B cell (primary cell): ENCODE data around the gene CMAS. TPM values are rescaled to one million over a fixed set of nuclear protein-coding genes. Genes with fewer than 3 reads are reported as not detected.
"Not testable (repeated sequence)": the region's sequence is repeated elsewhere in the genome, so short reads cannot be mapped to it uniquely, and the experiment has no call there.

Experiments
- ATAC-seq: fragments of 200-7000 bp; cut with Tn5 transposase; one replicate; pipeline ENCODE4 v1.10.0; 2021; ENCODE audit warnings: low read depth, mild to moderate bottlenecking, moderate number of reproducible peaks, moderate library complexity
- CTCF ChIA-PET: fragments of 350-600 bp; sonication (Branson Sonifier 250); formaldehyde crosslinking; loops from one replicate; lab custom pipeline; 2021; ENCODE audit warnings: antibody characterized with exemption, inconsistent platforms; lab: Charles Lee
- POLR2A ChIA-PET: fragments of 350-600 bp; sonication (Branson Sonifier 250); formaldehyde crosslinking; loops from one replicate; lab custom pipeline; 2021; ENCODE audit warnings: antibody characterized with exemption; lab: Charles Lee
- DNase-seq: peaks from one replicate; pipeline ENCODE4 v3.0.0; 2013
- H2AFZ ChIP-seq: 2 replicates; pipeline ENCODE4 v1.6.1; 2012; ENCODE audit warnings: mild to moderate bottlenecking, low read depth, low read length; ENCODE audit not compliant: insufficient read depth, poor library complexity, severe bottlenecking
- H3K27ac ChIP-seq, 2 donors: 1 replicate in 1 of 2; 2 replicates in 1 of 2; pipeline ENCODE4 v1.5.1; 2012 to 2013; ENCODE audit warnings: low read length in 2 of 2, mild to moderate bottlenecking in 2 of 2, moderate library complexity in 1 of 2
- H3K27me3 ChIP-seq, 4 experiments: fragments of 200-600 bp in 1 of 4; sonication (generic) in 1 of 4; replicated peaks in 1 of 4; 1 replicate in 2 of 4; 2 replicates in 2 of 4; pipeline versions ENCODE4 v1.6.1 to v1.7.0; 2013 to 2016; ENCODE audit warnings: low read length in 3 of 4, mild to moderate bottlenecking in 2 of 4, mixed read lengths in 1 of 4, moderate library complexity in 1 of 4; ENCODE audit not compliant: insufficient read depth in 4 of 4, control insufficient read depth in 3 of 4; ENCODE audit errors: control extremely low read depth in 1 of 4
- H3K36me3 ChIP-seq, 2 experiments: replicated peaks in 1 of 2; 1 replicate in 1 of 2; 2 replicates in 1 of 2; pipeline versions ENCODE4 v1.6.1 to v1.7.1; 2013; ENCODE audit warnings: low read length in 1 of 2; ENCODE audit not compliant: insufficient read depth in 2 of 2, control insufficient read depth in 1 of 2; ENCODE audit errors: control extremely low read depth in 1 of 2, extremely low read depth in 1 of 2
- H3K4me1 ChIP-seq, 2 donors: fragments of 200-600 bp in 1 of 2; sonication (generic) in 1 of 2; 1 replicate in 1 of 2; 2 replicates in 1 of 2; pipeline versions ENCODE4 v1.5.1 to v1.6.1; 2013 to 2017; ENCODE audit warnings: low read length in 2 of 2; ENCODE audit not compliant: control insufficient read depth in 2 of 2, insufficient read depth in 2 of 2
- H3K4me2 ChIP-seq: replicated peaks from 2 replicates; pipeline ENCODE3; 2012; ENCODE audit warnings: mild to moderate bottlenecking, low read depth, low read length; ENCODE audit not compliant: poor library complexity, severe bottlenecking
- H3K4me3 ChIP-seq, 5 experiments: fragments of 200-600 bp in 1 of 5; sonication (generic) in 1 of 5; 1 replicate in 3 of 5; 2 replicates in 2 of 5; pipeline versions ENCODE4 v1.5.1 to v1.7.0; 2011 to 2016; ENCODE audit warnings: low read length in 4 of 5, mild to moderate bottlenecking in 4 of 5, low read depth in 2 of 5, control low read depth in 1 of 5, moderate library complexity in 1 of 5; ENCODE audit not compliant: insufficient read depth in 1 of 5; ENCODE audit errors: control extremely low read depth in 1 of 5, extremely low read depth in 1 of 5
- H3K79me2 ChIP-seq: fragments of 200-600 bp; sonication (generic); one replicate; pipeline ENCODE4 v1.6.0; 2016; ENCODE audit warnings: low read length; ENCODE audit not compliant: control insufficient read depth, insufficient read depth
- H3K9ac ChIP-seq: fragments of 200-600 bp; sonication (generic); 2 replicates; pipeline ENCODE4 v1.6.1; 2017; ENCODE audit warnings: mild to moderate bottlenecking, low read length, moderate library complexity
- H3K9me3 ChIP-seq, 3 donors: one replicate each; pipeline versions ENCODE4 v1.6.1 to v1.7.1; 2013; ENCODE audit warnings: low read length in 2 of 3; ENCODE audit not compliant: control insufficient read depth in 2 of 3, insufficient read depth in 1 of 3; ENCODE audit errors: control extremely low read depth in 1 of 3
- H4K20me1 ChIP-seq: 2 replicates; pipeline ENCODE4 v1.6.0; 2012; ENCODE audit warnings: mild to moderate bottlenecking, low read length; ENCODE audit not compliant: insufficient read depth, control insufficient read depth, poor library complexity, severe bottlenecking
- H3K27ac Mint-ChIP-seq: one replicate; pipeline ENCODE4 v1.8.0; 2021; ENCODE audit warnings: mixed read lengths
- H3K27me3 Mint-ChIP-seq: one replicate; pipeline ENCODE4 v1.8.0; 2021; ENCODE audit warnings: mixed read lengths
- H3K4me1 Mint-ChIP-seq: one replicate; pipeline ENCODE4 v1.8.0; 2021; ENCODE audit warnings: mixed read lengths
- H3K4me3 Mint-ChIP-seq: one replicate; pipeline ENCODE4 v1.8.0; 2021; ENCODE audit warnings: mixed read lengths
- H3K9me3 Mint-ChIP-seq: one replicate; pipeline ENCODE4 v1.8.0; 2022; ENCODE audit warnings: mixed read lengths; ENCODE audit not compliant: insufficient read depth
- CTCF ChIP-seq: fragments of 200-600 bp; IDR thresholded peaks from one replicate; pipeline ENCODE4 v1.8.0; 2022; ENCODE audit warnings: antibody characterized with exemption, mild to moderate bottlenecking
- EZH2 ChIP-seq: IDR thresholded peaks from 2 replicates; pipeline ENCODE4 v1.6.1; 2012; ENCODE audit warnings: borderline replicate concordance, low read depth, mild to moderate bottlenecking, moderate library complexity, low read length; ENCODE audit not compliant: insufficient read depth, poor library complexity, severe bottlenecking
- WGBS: methylation state at CpG from one replicate; pipeline ENCODE4 v1.1.5; 2013; ENCODE audit warnings: missing lambda C conversion rate; ENCODE audit not compliant: insufficient coverage; 5-methylcytosine and 5-hydroxymethylcytosine counted together
- intact Hi-C: fragments of 100-400 bp; cut with micrococcal nuclease; formaldehyde crosslinking; loops from one replicate; pipeline ENCODE4 v1.10.0; 2022
- polyA plus RNA-seq: library from polyadenylated mRNA; depleted of rRNA; stranded (reverse); fragments of >200 nt; gene quantifications from 2 replicates; pipeline ENCODE4 v1.2.3, GENCODE V29; 2012
- total RNA-seq, 2 donors: library from RNA; stranded (reverse); fragments of 120-200 nt in 1 of 2; gene quantifications; 1 replicate in 1 of 2; 2 replicates in 1 of 2; pipeline versions ENCODE4 v1.2.3 to v1.2.4, GENCODE V29; 2013 to 2022

Gene CMAS
- total and polyA plus RNA-seq, 2 donors (not counting 1 experiment from before 2014, with no cell fraction given): 5.8 to 19.1 TPM

GRCh38 chr12:22018860-22019259, 27.2 kb upstream of the CMAS start:
- no peaks in the 10 kb centered on the region for H3K4me1 Mint-ChIP-seq
- no peak overlapping the region for H3K4me3 Mint-ChIP-seq
- no peak overlapping the region for H2AFZ ChIP-seq
- intact Hi-C loops: loop anchor here (10.0 kb wide), 1 partner anchor 324 kb away; no protein-coding TSS in a partner anchor
- ChIA-PET CTCF (interaction anchor here (1.2 kb wide), 1 partner anchor 321 kb away, joined by 4 read pairs; no protein-coding TSS in a partner anchor), POLR2A (no interaction called here)
- H3K27me3 ChIP-seq: no peaks in the 10 kb centered on the region
- WGBS: no CpG with 5 or more reads among the region's 6 CpGs
- H3K79me2 ChIP-seq: no peaks in the 10 kb centered on the region
- H4K20me1 ChIP-seq: no peaks in the 10 kb centered on the region
- peaks cover 13% of the 10 kb centered on the region for H3K27me3 Mint-ChIP-seq
- H3K36me3 ChIP-seq: no peaks in the 10 kb centered on the region
- no peak for DNase-seq
- no peaks in the 10 kb centered on the region for H3K9me3 Mint-ChIP-seq
- TF ChIP-seq CTCF: peak; percentile 46
- TF ChIP-seq EZH2: no peak
- no peaks in the 10 kb centered on the region for H3K4me1 ChIP-seq
- no peak for ATAC-seq
- peaks cover 0 to 8% (median 8%) of the 10 kb centered on the region in 3 donors for H3K9me3 ChIP-seq
- no peak overlapping the region for H3K27ac Mint-ChIP-seq
- no peak overlapping the region for H3K4me3 ChIP-seq
- no peak overlapping the region for H3K4me2 ChIP-seq
- no peak overlapping the region for H3K9ac ChIP-seq
- H3K27ac ChIP-seq: no peak overlapping the region

GRCh38 chr12:22023489-22023888, 22.5 kb upstream of the CMAS start:
- ATAC-seq, H3K27ac Mint-ChIP-seq, CTCF ChIA-PET, H3K4me3 Mint-ChIP-seq, DNase-seq, H4K20me1 ChIP-seq, H2AFZ ChIP-seq, intact Hi-C loops, H3K9me3 Mint-ChIP-seq, H3K4me2 ChIP-seq, H3K27ac ChIP-seq, H3K36me3 ChIP-seq, H3K79me2 ChIP-seq, H3K27me3 ChIP-seq, POLR2A ChIA-PET, H3K4me1 Mint-ChIP-seq, H3K4me3 ChIP-seq, H3K4me1 ChIP-seq, H3K9ac ChIP-seq: not testable (repeated sequence)
- H3K27me3 Mint-ChIP-seq: peaks cover 19% of the 10 kb centered on the region
- peaks cover 0 to 11% (median 10%) of the 10 kb centered on the region in 3 donors for H3K9me3 ChIP-seq
